BLaER1 (cell line): Measurements from ENCODE around the gene SMC1B.
"Not testable (repeated sequence)": the region's sequence is repeated elsewhere in the genome, so short reads cannot be mapped to it uniquely, and the experiment has no call there.

Experiments
- H3K27ac ChIP-seq: shearing (Covaris generic); formaldehyde crosslinking; 2 replicates; pipeline ENCODE4 v1.8.1; 2022
- H3K27me3 ChIP-seq: shearing (Covaris generic); formaldehyde crosslinking; 2 replicates; pipeline ENCODE4 v1.8.1; 2022
- H3K36me3 ChIP-seq: shearing (Covaris generic); formaldehyde crosslinking; 2 replicates; pipeline ENCODE4 v1.8.1; 2022
- H3K4me1 ChIP-seq: shearing (Covaris generic); formaldehyde crosslinking; 2 replicates; pipeline ENCODE4 v1.8.1; 2022
- H3K4me2 ChIP-seq: shearing (Covaris generic); formaldehyde crosslinking; 2 replicates; pipeline ENCODE4 v1.8.1; 2022
- H3K4me3 ChIP-seq: shearing (Covaris generic); formaldehyde crosslinking; 2 replicates; pipeline ENCODE4 v1.8.1; 2022
- H3K9ac ChIP-seq: shearing (Covaris generic); formaldehyde crosslinking; 2 replicates; pipeline ENCODE4 v1.8.1; 2022
- H3K9me3 ChIP-seq: shearing (Covaris generic); formaldehyde crosslinking; 2 replicates; pipeline ENCODE4 v1.8.1; 2022
- H4K20me1 ChIP-seq: shearing (Covaris generic); formaldehyde crosslinking; 2 replicates; pipeline ENCODE4 v1.8.1; 2022
- Cebpa-rat ChIP-seq: shearing (Covaris generic); IDR thresholded peaks from 2 replicates; pipeline ENCODE4 v1.8.1; 2022

The SMC1B gene

DNA sequence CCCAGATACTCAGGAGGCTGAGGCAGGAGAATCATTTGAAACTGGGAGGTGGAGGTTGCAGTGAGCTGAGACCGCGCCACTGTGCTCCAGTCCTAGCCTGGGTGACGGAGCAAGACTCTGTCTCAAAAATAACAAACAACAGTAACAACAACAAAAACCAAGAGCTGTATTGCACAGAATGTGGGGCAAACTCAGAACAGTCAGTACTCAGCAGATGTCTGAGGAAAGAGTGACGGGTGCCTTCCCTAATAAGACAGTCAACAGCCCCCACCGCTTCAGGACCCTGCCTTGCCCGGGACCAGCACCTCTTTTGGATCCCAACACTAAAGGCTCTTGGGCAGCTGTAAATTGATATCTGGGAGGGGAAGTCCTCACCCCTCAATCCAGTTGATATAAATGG, 40.4 kb upstream of the SMC1B start:
- H3K27ac ChIP-seq = no peak overlapping the region
- TF ChIP-seq Cebpa-rat = no peak
- no peaks in the 10 kb centered on the region for H3K36me3 ChIP-seq
- no peak overlapping the region for H3K4me2 ChIP-seq
- no peaks in the 10 kb centered on the region for H3K9me3 ChIP-seq
- H3K9ac ChIP-seq = no peak overlapping the region
- H4K20me1 ChIP-seq = no peaks in the 10 kb centered on the region
- no peak overlapping the region for H3K4me3 ChIP-seq
- H3K27me3 ChIP-seq = no peaks in the 10 kb centered on the region
- no peaks in the 10 kb centered on the region for H3K4me1 ChIP-seq

DNA sequence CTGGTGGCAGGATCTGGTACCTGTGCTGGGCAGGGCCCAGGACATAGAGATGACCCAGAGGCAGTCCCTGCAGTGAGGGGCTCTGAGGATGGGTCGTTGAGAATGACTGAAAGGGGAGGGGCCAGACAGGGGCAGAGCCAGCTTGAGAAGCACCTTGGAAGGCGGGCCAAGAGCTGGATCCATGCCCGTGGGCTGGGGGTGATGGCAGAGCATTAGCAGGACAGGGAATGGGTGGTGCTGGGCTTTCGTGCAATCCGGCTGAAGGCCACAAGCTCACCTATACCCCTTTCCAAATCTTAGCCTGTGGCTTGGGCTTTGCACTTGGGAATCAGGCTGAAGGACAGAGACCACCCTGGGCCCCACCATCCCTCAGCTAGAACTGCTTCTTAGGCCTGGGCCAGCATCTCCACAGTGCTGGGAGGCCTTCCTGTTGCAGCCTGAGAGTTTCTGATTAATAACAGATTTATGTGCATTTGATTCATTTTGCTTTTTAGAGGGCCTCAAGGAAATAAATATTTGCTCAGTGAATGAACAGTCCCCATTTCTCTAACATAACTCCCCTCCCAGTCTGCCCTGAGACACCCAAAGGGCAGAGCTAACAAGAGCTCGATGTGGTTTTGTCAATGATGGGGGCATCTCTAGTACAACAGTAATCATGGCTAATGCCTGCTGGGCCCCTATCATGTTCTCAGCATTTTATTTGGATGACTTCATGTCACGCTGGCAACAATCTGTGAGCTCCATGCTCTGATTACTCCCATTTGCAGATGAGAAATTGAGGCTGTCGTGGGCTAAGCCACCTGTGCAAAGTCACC, 39.4 kb upstream of the SMC1B start:
- Histone ChIP-seq H3K27me3 (no peaks in the 10 kb centered on the region), H3K4me1 (no peaks in the 10 kb centered on the region), H3K27ac (no peak overlapping the region), H3K9me3 (no peaks in the 10 kb centered on the region), H3K9ac (no peak overlapping the region), H3K4me2 (no peak overlapping the region), H4K20me1 (no peaks in the 10 kb centered on the region), H3K4me3 (no peak overlapping the region), H3K36me3 (no peaks in the 10 kb centered on the region)
- TF ChIP-seq Cebpa-rat = no peak

DNA sequence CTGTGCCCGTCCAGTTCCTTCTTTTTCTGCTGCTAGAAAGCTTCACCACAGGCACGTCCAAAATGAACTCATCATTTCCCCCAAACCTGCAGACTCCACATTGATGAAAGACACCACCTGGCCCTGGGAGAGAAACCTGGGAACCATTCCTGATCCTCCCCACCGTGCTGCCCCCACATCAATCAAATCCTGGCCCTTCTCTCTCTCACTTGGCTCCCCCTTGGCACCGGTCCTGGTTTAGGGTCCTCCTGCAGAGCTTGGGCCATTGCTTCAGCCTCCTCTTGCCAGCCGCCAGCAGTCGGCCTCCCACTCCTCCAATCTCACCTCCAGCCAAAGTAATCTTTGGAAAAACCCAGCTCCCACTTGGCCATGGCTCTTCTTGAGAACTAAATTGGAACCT, 38.6 kb upstream of the SMC1B start:
- no peaks in the 10 kb centered on the region for H3K36me3 ChIP-seq
- no peak for TF ChIP-seq Cebpa-rat
- H3K4me1 ChIP-seq = no peaks in the 10 kb centered on the region
- no peaks in the 10 kb centered on the region for H4K20me1 ChIP-seq
- no peaks in the 10 kb centered on the region for H3K9me3 ChIP-seq
- H3K4me2 ChIP-seq = no peak overlapping the region
- no peak overlapping the region for H3K4me3 ChIP-seq
- H3K27ac ChIP-seq = no peak overlapping the region
- H3K27me3 ChIP-seq = no peaks in the 10 kb centered on the region
- no peak overlapping the region for H3K9ac ChIP-seq

DNA sequence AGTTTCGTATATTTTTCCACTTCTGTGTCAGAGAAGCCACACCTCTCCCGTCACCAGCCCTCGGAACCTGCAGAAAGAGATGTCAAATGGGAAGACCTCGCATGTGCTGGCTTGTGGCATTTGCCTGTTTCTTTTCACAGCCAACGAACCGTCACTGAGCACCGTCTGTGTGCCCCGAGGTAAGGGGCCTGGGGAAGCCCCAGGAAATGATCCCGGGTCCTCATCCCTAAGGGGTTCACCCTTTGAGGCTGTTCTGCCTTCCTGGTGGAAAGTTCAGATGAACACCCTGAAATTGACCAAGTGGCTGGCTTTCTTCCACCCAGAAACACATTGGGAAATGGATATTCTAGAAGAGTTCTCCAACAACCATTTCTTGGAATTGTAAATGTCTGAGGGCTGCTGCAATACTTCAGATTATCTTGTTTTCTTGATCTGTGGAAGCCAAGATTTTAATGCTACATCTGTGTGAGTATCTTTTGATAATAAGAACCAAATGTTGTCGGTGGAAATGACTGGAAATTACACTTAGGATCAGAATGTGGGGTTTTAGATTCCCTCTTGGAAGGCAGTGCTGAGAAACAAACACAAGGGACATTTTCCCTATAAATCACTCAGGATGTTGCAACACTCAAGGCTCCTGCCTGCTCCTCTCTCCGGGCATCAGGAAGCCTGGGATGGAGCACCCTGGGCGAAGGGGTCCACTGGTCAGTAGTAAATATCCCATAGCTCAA, 37.7 kb upstream of the SMC1B start:
- no peaks in the 10 kb centered on the region for H3K9me3 ChIP-seq
- no peaks in the 10 kb centered on the region for H3K27me3 ChIP-seq
- TF ChIP-seq Cebpa-rat = no peak
- H3K9ac ChIP-seq = no peak overlapping the region
- no peaks in the 10 kb centered on the region for H3K36me3 ChIP-seq
- H3K4me2 ChIP-seq = no peak overlapping the region
- H4K20me1 ChIP-seq = no peaks in the 10 kb centered on the region
- no peak overlapping the region for H3K4me3 ChIP-seq
- no peaks in the 10 kb centered on the region for H3K4me1 ChIP-seq
- no peak overlapping the region for H3K27ac ChIP-seq

DNA sequence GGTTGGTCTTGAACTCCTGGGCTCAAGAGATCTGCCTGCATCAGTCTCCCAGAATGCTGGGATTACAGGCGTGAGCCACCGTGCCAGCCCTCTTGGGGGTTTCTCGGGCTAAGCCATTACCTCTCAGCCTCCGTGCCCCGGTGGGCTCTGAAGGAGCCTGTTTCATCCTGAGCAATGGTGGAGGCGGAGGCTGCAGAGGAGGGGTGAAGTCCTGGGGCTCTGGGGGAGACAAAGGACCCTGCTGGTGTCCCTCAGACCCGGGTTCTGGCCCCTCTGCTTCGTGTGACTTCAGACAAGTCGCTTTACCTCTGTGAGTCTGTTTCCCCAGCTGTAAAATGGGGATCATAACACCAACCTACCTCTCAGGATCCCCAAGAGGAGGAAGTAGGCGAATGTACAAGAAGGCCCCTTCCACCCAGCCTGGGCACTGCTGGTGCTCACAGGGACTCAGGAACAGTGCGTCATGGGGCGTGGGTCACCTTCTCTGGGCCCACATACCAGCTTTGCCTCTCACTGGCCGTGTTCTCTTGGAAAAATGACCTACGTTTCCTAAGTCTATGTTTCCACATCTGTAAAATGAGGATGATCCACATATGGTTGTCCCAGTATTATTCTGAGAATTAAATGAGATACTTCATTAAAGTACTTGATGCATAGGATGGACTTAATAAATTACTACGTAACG, 36.8 kb upstream of the SMC1B start:
- H3K4me2 ChIP-seq = no peak overlapping the region
- no peak overlapping the region for H3K27ac ChIP-seq
- H3K9me3 ChIP-seq = no peaks in the 10 kb centered on the region
- no peak overlapping the region for H3K4me3 ChIP-seq
- no peaks in the 10 kb centered on the region for H4K20me1 ChIP-seq
- no peak for TF ChIP-seq Cebpa-rat
- H3K27me3 ChIP-seq = no peaks in the 10 kb centered on the region
- no peak overlapping the region for H3K9ac ChIP-seq
- no peaks in the 10 kb centered on the region for H3K36me3 ChIP-seq
- no peaks in the 10 kb centered on the region for H3K4me1 ChIP-seq

DNA sequence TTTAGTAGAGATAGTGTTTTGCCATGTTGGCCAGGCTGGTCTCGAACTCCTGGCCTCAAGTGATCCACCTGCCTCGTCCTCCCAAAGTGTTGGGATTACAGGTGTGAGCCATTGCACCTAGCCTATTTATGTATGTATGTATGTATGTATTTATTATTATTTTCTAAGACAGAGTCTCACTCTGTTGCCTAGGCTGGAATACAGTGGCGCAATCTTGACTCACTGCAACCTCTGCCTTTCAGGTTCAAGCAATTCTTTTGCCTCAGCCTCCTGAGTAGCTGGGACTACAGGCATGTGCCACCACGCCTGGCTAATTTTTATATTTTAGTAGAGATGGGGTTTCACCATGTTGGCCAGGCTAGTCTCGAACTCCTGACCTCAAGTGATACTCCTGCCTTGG, 36.0 kb upstream of the SMC1B start:
- H3K9me3 ChIP-seq, H3K9ac ChIP-seq, H3K27ac ChIP-seq, H3K4me3 ChIP-seq, H3K4me1 ChIP-seq, H4K20me1 ChIP-seq, H3K27me3 ChIP-seq, H3K4me2 ChIP-seq, H3K36me3 ChIP-seq: not testable (repeated sequence)

DNA sequence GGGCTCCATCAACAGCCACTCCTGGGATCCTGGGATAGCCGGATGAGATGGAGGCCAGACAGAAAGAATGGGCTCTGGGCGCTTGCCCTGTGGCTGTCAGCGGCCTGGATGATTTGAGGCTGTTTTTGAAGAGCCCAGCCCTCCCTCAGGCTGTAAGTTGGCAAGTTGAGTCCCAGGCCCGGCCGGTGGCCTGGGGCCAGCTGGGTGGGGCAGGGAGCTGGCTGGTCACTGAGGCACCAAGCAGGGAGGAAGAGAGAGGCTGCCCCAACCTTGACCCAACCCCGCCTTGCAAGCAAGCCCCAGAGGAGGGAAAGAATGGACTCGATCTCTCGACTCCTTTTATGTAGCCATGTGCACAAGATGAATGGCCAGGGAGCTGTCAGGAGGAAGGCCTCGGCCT, 35.0 kb upstream of the SMC1B start:
- no peaks in the 10 kb centered on the region for H3K4me1 ChIP-seq
- no peaks in the 10 kb centered on the region for H3K36me3 ChIP-seq
- no peak overlapping the region for H3K27ac ChIP-seq
- H3K9me3 ChIP-seq = no peaks in the 10 kb centered on the region
- H3K4me3 ChIP-seq = no peak overlapping the region
- no peak overlapping the region for H3K9ac ChIP-seq
- no peak for TF ChIP-seq Cebpa-rat
- no peaks in the 10 kb centered on the region for H4K20me1 ChIP-seq
- H3K4me2 ChIP-seq = no peak overlapping the region
- no peaks in the 10 kb centered on the region for H3K27me3 ChIP-seq

DNA sequence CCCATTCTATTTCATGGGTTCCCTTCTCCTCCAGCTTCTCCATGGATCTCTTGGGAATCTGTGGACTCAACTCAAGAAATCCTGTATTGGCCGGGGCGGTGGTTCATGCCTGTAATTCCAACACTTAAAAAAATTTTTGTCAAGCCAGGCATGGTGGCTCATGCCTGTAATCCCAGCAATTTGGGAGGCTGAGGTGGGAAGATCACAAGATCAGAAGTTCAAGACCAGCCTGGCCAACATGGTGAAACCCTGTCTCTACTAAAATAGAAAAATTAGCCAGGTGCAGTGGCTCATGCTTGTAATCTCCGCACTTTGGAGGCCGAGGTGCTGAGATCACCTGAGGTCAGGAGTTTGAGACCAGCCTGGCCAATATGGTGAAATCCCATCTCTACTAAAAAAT, 34.2 kb upstream of the SMC1B start:
- H3K27ac ChIP-seq, H3K4me2 ChIP-seq, H3K27me3 ChIP-seq, H3K36me3 ChIP-seq, H3K4me1 ChIP-seq, H3K9me3 ChIP-seq, H3K4me3 ChIP-seq, H3K9ac ChIP-seq, H4K20me1 ChIP-seq: not testable (repeated sequence)

DNA sequence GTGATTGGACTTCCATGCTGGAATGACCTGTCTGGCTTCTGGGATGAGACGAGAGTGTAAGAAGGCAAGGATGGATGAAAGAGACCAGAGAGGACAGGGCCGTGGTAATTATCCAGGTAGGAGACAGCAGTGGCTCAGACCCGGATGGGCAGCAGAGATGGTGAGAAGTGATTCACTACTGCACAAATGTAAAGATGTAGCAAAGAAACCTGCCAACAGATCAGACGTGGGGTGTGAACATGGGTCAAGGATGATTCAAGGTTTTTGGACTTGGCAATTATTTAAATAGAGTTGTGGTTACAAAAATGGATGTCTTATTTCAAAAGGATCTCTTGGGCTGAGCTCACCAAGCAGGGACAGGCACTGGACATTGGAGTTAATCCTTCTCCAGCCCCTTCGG, 32.8 kb upstream of the SMC1B start:
- no peaks in the 10 kb centered on the region for H3K27me3 ChIP-seq
- no peak for TF ChIP-seq Cebpa-rat
- H4K20me1 ChIP-seq = no peaks in the 10 kb centered on the region
- H3K9me3 ChIP-seq = no peaks in the 10 kb centered on the region
- H3K9ac ChIP-seq = no peak overlapping the region
- no peak overlapping the region for H3K4me2 ChIP-seq
- H3K27ac ChIP-seq = no peak overlapping the region
- H3K4me3 ChIP-seq = no peak overlapping the region
- 0 out of 2 replicates have a peak, but pooled peaks cover 2% of the 10 kb centered on the region for H3K4me1 ChIP-seq
- H3K36me3 ChIP-seq = no peaks in the 10 kb centered on the region

DNA sequence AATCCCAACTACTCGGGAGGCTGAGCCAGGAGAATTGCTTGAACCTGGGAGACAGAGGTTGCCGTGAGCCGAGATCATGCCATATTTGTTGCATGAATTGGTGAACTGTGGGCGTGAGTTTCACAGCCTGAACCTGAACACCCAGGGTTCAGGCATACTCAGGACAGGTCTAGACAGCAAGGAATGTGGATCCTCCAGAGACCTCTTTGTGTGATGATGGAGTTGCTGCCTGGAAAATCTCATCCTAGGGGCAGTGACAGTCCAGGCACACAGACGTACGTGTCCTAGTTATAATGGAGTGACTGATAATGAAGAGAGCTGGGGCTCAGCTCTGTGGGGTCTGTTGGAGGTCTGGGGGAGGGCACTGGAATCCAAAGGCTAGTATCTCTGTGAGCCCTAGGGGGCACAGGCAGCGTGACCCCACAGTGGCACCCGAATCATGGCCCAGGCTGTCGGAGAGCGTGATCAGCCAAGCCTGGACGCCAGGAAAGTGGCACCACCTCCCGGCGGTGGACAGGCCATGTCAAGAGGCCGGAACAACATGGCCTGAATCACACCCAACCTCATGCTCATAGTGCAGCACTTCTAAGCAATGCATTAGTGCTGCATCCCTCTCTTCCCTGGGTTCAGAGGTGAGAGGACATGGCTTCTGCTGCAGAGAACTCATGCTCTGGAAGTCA, 31.8 kb upstream of the SMC1B start:
- H3K4me2 ChIP-seq = no peak overlapping the region
- no peaks in the 10 kb centered on the region for H4K20me1 ChIP-seq
- no peak overlapping the region for H3K4me3 ChIP-seq
- no peaks in the 10 kb centered on the region for H3K9me3 ChIP-seq
- no peak overlapping the region for H3K27ac ChIP-seq
- H3K36me3 ChIP-seq = no peaks in the 10 kb centered on the region
- H3K9ac ChIP-seq = no peak overlapping the region
- H3K4me1 ChIP-seq = peaks cover 7% of the 10 kb centered on the region; the same call in 1 of the 2 replicates
- H3K27me3 ChIP-seq = no peaks in the 10 kb centered on the region
- no peak for TF ChIP-seq Cebpa-rat
